Measurements from ENCODE around the gene SERPINH1. TPM values are rescaled to one million over a fixed set of nuclear protein-coding genes. Genes with fewer than 3 reads are reported as not detected.

Gene SERPINH1
- total RNA-seq, 1 experiment from 2014 or later: 117 TPM

DNA sequence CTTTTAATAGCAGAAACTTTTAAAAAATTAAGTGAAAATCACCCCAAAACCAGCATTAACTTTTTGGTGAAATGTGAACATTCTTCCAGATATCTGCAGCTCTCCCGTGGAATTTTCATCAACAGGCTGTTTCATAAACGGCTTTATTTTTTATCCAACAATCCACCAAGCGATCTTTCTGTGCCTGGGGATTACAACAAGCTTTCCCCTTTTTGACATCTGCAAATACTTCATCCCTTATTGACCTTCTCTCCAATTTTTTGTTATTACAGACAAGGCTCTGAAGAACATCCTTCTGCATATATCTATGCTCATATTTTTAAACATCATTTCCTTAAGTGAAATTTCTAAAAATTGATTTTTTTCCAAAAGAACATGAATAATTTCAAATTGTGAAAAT, 5.8 kb upstream of the SERPINH1 start:
- DNase-seq (no peak), ATAC-seq (no peak)
- ChIA-PET POLR2A (ENCODE audit: unreplicated experiment) (no interaction called here), CTCF (no interaction called here)
- Histone ChIP-seq H3K9ac (ENCODE audit: low read length) (no peak overlapping the region), H4K20me1 (ENCODE audit: low read length) (no peaks in the 10 kb centered on the region), H3K27me3 (ENCODE audit: low read length) (no peaks in the 10 kb centered on the region), H3F3A (ENCODE audit: low read length, unreplicated experiment) (no peaks in the 10 kb centered on the region), H3K36me3 (ENCODE audit: low read depth, low read length) (no peaks in the 10 kb centered on the region), H3K79me2 (ENCODE audit: low read length) (no peaks in the 10 kb centered on the region), H3K4me3 (ENCODE audit: low read length) (no peak overlapping the region), H3K4me1 (ENCODE audit: insufficient read depth, low read length) (no peaks in the 10 kb centered on the region), H3K9me3 (ENCODE audit: low read length) (no peaks in the 10 kb centered on the region), H3K9me2 (replicated peaks; ENCODE audit: low read length) (no peaks in the 10 kb centered on the region), H3K27ac (ENCODE audit: low read length) (no peak overlapping the region), H3K4me2 (ENCODE audit: low read length) (no peak overlapping the region), H2AFZ (ENCODE audit: low read length) (no peak overlapping the region)
- TF ChIP-seq EZH2phosphoT487 (IDR thresholded peaks at IDR 0.05; ENCODE audit: borderline replicate concordance, low read length) (no peak), EZH2 (IDR thresholded peaks at IDR 0.05; ENCODE audit: low read length, unreplicated experiment) (no peak), CTCF (conservative IDR thresholded peaks at IDR 0.05; ENCODE audit: low read depth, low read length) (no peak)
- intact Hi-C loops (cut with micrococcal nuclease): no loop called here
- BruUV-seq (replicated peaks): no TSS peak

DNA sequence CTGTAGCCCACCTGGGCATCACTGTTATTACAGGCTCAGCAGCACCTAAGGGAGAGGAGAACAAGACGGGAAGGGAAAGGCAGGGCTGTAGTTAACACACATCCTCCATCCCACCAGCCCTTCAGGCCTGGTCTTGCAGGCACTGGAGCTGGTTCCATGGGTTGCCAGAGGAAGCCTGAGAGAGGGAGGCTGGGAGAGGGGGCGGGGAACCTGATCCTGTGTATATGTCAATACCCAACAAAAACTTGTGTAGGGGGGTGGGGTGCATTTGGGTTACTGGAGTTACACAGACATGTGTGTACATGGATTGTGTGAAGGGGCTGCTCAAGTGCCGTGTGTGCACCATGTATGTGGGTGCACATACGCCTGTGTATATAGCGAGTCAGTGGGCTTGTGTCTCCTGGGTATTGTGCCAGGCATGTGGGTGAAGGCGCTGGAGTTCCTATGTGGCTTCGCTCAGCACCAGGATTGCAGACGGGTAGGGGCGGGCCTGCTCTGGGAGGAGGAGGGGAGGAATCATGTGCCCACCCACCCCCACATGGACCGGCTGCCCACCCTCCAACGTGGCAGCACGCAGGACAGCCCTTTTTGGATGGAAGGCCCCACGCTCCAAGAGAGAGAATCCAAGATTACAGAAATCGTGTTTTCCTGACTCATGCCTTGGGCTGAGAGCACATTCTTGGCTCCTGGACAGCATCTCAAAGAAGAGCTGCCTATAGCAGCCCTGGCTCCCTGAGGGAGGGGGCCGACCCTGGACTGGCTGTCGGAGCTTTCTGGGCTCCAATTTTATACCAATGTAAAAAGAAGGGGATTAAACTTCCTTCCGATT, 4.2 kb upstream of the SERPINH1 start:
- H3K9me3 ChIP-seq (ENCODE audit: low read length): no peaks in the 10 kb centered on the region
- ChIA-PET POLR2A (ENCODE audit: unreplicated experiment) (no interaction called here), CTCF (no interaction called here)
- no peaks in the 10 kb centered on the region for H3F3A ChIP-seq (ENCODE audit: low read length, unreplicated experiment)
- ATAC-seq (no peak), DNase-seq (no peak)
- H4K20me1 ChIP-seq (ENCODE audit: low read length): no peaks in the 10 kb centered on the region
- H3K4me3 ChIP-seq (ENCODE audit: low read length): no peak overlapping the region
- no peaks in the 10 kb centered on the region for H3K36me3 ChIP-seq (ENCODE audit: low read depth, low read length)
- H3K79me2 ChIP-seq (ENCODE audit: low read length): peaks cover 6% of the 10 kb centered on the region
- H3K4me1 ChIP-seq (ENCODE audit: insufficient read depth, low read length): peaks cover 3% of the 10 kb centered on the region
- H3K4me2 ChIP-seq (ENCODE audit: low read length): no peak overlapping the region
- no peak overlapping the region for H2AFZ ChIP-seq (ENCODE audit: low read length)
- no peak overlapping the region for H3K9ac ChIP-seq (ENCODE audit: low read length)
- no peaks in the 10 kb centered on the region for H3K9me2 ChIP-seq (replicated peaks; ENCODE audit: low read length)
- H3K27me3 ChIP-seq (ENCODE audit: low read length): no peaks in the 10 kb centered on the region
- BruUV-seq (replicated peaks): no TSS peak
- intact Hi-C loops (cut with micrococcal nuclease): no loop called here
- H3K27ac ChIP-seq (ENCODE audit: low read length): no peak overlapping the region
- TF ChIP-seq EZH2 (IDR thresholded peaks at IDR 0.05; ENCODE audit: low read length, unreplicated experiment) (no peak), EZH2phosphoT487 (IDR thresholded peaks at IDR 0.05; ENCODE audit: borderline replicate concordance, low read length) (no peak), CTCF (conservative IDR thresholded peaks at IDR 0.05; ENCODE audit: low read depth, low read length) (no peak)
